ENCODE measurements around the gene ACRV1.

- TF ChIP-seq POLR2A (IDR thresholded peaks at IDR 0.05), result no peak
- TF ChIP-seq CTCF (IDR thresholded peaks at IDR 0.05), result no peak
These were observed 4.6 kb upstream of the ACRV1 start for GRCh38 chr11:125685228-125685627.

Data from uterus (tissue), 2 donors.